Aorta (tissue), 5 donors: ENCODE data around the gene MAEA. TPM values are rescaled to one million over a fixed set of nuclear protein-coding genes. Genes with fewer than 3 reads are reported as not detected.

Source experiments
- ATAC-seq: fragments of 200-7000 bp; cut with Tn5 transposase; one replicate; pipeline ENCODE4 v1.9.1; 2022; ENCODE audit warnings: moderate library complexity; ENCODE audit not compliant: low FRiP score
- DNase-seq, 2 donors: peaks; one replicate each; pipeline ENCODE4 v3.0.0-alpha.2; 2020
- H3K27ac ChIP-seq, 2 donors: one replicate each; pipeline ENCODE4 v1.5.1; 2013; ENCODE audit warnings: low read length in 2 of 2, mild to moderate bottlenecking in 2 of 2, moderate library complexity in 2 of 2, control low read depth in 1 of 2, inconsistent platforms in 1 of 2, low read depth in 1 of 2
- H3K27me3 ChIP-seq, 2 donors: one replicate each; pipeline ENCODE4 v1.6.1; 2013; ENCODE audit warnings: control low read depth in 1 of 2, low read length in 1 of 2, mild to moderate bottlenecking in 1 of 2, moderate library complexity in 1 of 2; ENCODE audit not compliant: insufficient read depth in 2 of 2, control insufficient read depth in 1 of 2
- H3K36me3 ChIP-seq, 2 donors: one replicate each; pipeline ENCODE4 v1.6.1; 2013; ENCODE audit warnings: control low read depth in 1 of 2, low read length in 1 of 2, mild to moderate bottlenecking in 1 of 2; ENCODE audit not compliant: insufficient read depth in 2 of 2, control insufficient read depth in 1 of 2
- H3K4me1 ChIP-seq, 2 donors: one replicate each; pipeline ENCODE4 v1.6.1; 2013; ENCODE audit warnings: low read length in 2 of 2, control low read depth in 1 of 2, mild to moderate bottlenecking in 1 of 2, moderate library complexity in 1 of 2; ENCODE audit not compliant: insufficient read depth in 2 of 2, control insufficient read depth in 1 of 2
- H3K4me3 ChIP-seq, 2 donors: one replicate each; pipeline ENCODE4 v1.5.1; 2013; ENCODE audit warnings: low read length in 2 of 2, control low read depth in 1 of 2, mild to moderate bottlenecking in 1 of 2
- H3K9me3 ChIP-seq: one replicate; pipeline ENCODE4 v1.6.1; 2013; ENCODE audit warnings: mild to moderate bottlenecking, low read length; ENCODE audit not compliant: control insufficient read depth
- WGBS, 2 donors: extraction: QIAGEN DNeasy Blood & Tissue Kit; methylation state at CpG; one replicate each; pipeline ENCODE4 v1.1.7; 2013; 5-methylcytosine and 5-hydroxymethylcytosine counted together
- intact Hi-C, 2 donors: fragments of 100-400 bp; cut with DNase I; formaldehyde crosslinking; loops; one replicate each; pipeline versions ENCODE4 v1.14.2 to v1.15.0; 2022
- polyA plus RNA-seq, 2 donors: library from polyadenylated mRNA; stranded (reverse); fragments of 200-250 nt; gene quantifications; one replicate each; pipeline ENCODE4 v1.2.3, GENCODE V29; 2013
- total RNA-seq, 2 donors: library from RNA; stranded (reverse); fragmentation: NEBNext Ultra II Directional; extraction: Animal tissue kit (Norgen Biotek cat#: 25700); gene quantifications; one replicate each; pipeline ENCODE4 v1.2.1, GENCODE V29; 2021
- donor health status: healthy with polysubstance abuse.
- donor health status: Bipolar disorder and iron deficiency.
- donor health status: DM: no; HTN: no; CAD: no.
- donor health status: DM: no; HTN: no; CAD: no.
- donor health status: DM: yes; HTN: yes; CAD: no.

The MAEA gene
- total and polyA plus RNA-seq, 4 donors: 32.4 to 62.0 (median 55.5) TPM

DNA sequence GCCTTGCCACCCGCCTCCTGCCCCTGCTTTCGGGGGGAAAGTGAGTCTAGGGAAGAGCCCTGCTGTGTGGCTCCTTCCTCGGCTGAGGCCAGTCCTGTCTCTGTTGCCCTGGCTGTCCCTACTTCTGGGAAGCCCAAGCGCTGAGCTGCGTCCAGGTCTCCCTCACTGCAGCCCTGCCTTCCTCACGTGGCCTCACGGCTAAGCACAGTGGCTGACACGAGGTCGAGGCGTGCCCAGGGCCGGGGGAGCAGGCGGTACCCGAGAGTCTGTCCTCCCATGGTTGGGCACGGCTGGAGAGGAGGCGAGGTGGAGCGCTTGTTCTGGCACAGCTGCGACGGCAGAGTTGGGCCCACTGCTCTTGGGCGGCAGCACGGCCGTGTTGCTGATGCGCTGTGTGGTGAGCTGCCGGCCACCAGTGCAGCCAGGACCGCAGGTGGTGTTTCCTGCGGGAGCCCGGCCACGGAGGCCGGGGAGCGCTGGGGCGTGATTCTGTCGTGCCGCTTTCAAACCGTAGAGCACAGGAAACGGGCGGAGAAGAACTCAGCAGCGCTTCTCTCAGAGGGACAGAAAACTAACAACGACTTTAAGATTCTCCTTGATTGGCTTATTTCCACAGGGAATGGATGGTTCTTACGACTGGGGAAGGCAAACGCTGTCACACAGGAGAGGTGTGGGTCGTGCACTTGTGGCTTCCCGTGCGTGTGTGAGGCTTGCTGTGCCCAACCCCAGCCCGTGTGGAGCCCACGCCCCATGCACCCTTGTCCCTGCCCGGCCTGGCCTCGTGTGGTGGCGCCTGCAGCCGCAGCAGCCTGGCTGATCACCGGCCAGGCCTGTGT lies 21.3 kb downstream of the MAEA start:
- Histone ChIP-seq H3K36me3 (peaks cover 0 to 2% of the 10 kb centered on the region in 2 donors), H3K27me3 (no peaks in the 10 kb centered on the region), H3K9me3 (no peaks in the 10 kb centered on the region), H3K4me3 (no peak overlapping the region), H3K27ac (no peak overlapping the region), H3K4me1 (no peaks in the 10 kb centered on the region)
- DNase-seq (peak in 1 of 2 donors; percentile 68), ATAC-seq (no peak)
- intact Hi-C loops: no loop called here
- 87 to 90% methylated on average over 49 of the region's 49 CpGs for WGBS, 2 donors

- 94 to 95% methylated on average over 20 of the region's 20 CpGs for WGBS, 2 donors
- no peaks in the 10 kb centered on the region for H3K4me1 ChIP-seq
- DNase-seq (no peak), ATAC-seq (no peak)
- intact Hi-C loops: no loop called here
- H3K4me3 ChIP-seq: no peak overlapping the region
- no peak overlapping the region for H3K27ac ChIP-seq
- H3K9me3 ChIP-seq: no peaks in the 10 kb centered on the region
- H3K27me3 ChIP-seq: no peaks in the 10 kb centered on the region
- H3K36me3 ChIP-seq: peaks cover 0 to 6% of the 10 kb centered on the region in 2 donors
Measured at GRCh38 chr4:1312821-1313640, 23.3 kb downstream of the MAEA start.

GRCh38 chr4:1315306-1315705 lies 25.6 kb downstream of the MAEA start:
- H3K4me1 ChIP-seq: no peaks in the 10 kb centered on the region
- H3K27ac ChIP-seq: no peak overlapping the region
- no peaks in the 10 kb centered on the region for H3K9me3 ChIP-seq
- H3K4me3 ChIP-seq: no peak overlapping the region
- no peaks in the 10 kb centered on the region for H3K27me3 ChIP-seq
- intact Hi-C loops: no loop called here
- WGBS, 2 donors: 94 to 95% methylated on average over 28 of the region's 28 CpGs
- peaks cover 0 to 7% of the 10 kb centered on the region in 2 donors for H3K36me3 ChIP-seq
- ATAC-seq (no peak), DNase-seq (no peak)

DNA sequence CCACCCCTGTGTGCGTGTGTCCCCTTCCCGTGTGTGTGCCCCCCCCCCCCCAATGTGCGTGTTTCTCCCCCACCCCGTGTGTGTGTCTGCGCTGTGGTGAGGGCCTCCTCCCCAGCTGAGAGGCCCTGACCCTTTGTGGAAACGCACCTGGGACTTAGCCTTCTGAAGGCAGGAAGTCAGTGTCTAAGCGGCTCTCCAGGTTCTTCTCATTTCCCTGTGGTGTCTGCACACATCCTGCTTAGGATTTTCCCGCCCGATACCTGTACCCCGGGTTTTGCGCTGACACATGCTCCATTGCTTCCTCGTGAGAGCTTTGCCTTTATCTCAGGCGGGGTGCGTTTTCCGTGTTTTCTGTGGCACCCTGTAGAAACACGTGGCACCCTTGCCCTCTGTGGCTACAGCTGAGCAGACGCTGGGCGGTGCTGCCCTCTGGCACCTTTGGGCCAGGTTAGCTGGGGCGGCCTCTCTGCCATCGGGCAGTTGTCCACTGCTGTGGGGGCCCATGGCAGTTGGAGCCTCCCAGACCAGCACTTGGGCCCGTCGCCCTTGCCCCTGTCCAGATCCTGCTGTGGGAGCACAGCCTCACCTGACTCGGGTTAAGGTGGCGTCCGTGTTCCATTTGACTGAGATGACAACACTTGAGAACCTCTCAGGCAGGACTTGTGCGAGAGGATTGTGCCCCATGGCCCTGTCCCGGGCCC lies 26.3 kb downstream of the MAEA start:
- intact Hi-C loops: no loop called here
- ATAC-seq (no peak), DNase-seq (no peak)
- no peaks in the 10 kb centered on the region for H3K27me3 ChIP-seq
- no peak overlapping the region for H3K4me3 ChIP-seq
- H3K36me3 ChIP-seq: peaks cover 0 to 7% of the 10 kb centered on the region in 2 donors
- H3K4me1 ChIP-seq: no peaks in the 10 kb centered on the region
- H3K27ac ChIP-seq: no peak overlapping the region
- WGBS, 2 donors: 92% methylated on average over 24 to 27 of the region's 27 CpGs
- H3K9me3 ChIP-seq: no peaks in the 10 kb centered on the region

DNA sequence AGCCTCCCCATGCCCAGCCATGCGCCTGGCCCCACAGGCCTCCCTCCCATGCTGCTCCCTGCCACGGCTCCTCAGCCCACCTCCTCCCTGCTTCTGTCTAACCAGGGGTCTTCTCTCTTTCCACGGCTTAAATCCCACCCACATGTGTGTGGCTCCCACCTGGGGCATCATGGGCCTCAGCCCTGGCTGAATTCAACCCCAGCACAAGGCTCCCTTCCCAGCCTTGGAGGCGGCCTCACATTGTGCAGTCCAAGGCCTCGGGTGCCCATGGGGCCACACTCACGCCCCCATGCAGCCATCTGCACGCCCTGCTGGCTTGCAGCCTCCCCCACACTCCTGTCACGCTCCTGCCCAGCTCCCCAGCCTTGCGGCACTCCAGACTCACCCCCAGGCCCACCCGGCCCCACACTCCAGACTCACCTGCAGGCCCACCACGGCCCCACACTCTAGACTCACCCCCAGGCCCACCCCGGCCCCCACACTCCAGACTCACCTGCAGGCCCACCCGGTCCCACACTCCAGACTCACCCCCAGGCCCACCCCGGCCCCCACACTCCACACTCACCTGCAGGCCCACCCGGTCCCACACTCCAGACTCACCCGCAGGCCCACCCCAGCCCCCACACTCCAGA lies 27.0 kb downstream of the MAEA start:
- no peak overlapping the region for H3K4me3 ChIP-seq
- ATAC-seq (no peak), DNase-seq (no peak)
- peaks cover 0 to 7% of the 10 kb centered on the region in 2 donors for H3K36me3 ChIP-seq
- H3K9me3 ChIP-seq: no peaks in the 10 kb centered on the region
- intact Hi-C loops: no loop called here
- WGBS, 2 donors: 81 to 83% methylated on average over 16 of the region's 16 CpGs
- no peaks in the 10 kb centered on the region for H3K27me3 ChIP-seq
- H3K4me1 ChIP-seq: no peaks in the 10 kb centered on the region
- no peak overlapping the region for H3K27ac ChIP-seq

- DNase-seq (no peak), ATAC-seq (no peak)
- Histone ChIP-seq H3K27me3 (no peaks in the 10 kb centered on the region), H3K4me3 (no peak overlapping the region), H3K4me1 (no peaks in the 10 kb centered on the region), H3K27ac (no peak overlapping the region), H3K36me3 (peaks cover 0 to 7% of the 10 kb centered on the region in 2 donors), H3K9me3 (no peaks in the 10 kb centered on the region)
- 92 to 94% methylated on average over 29 of the region's 29 CpGs for WGBS, 2 donors
- intact Hi-C loops: no loop called here
Measured at GRCh38 chr4:1317177-1318045, 27.7 kb downstream of the MAEA start.

DNA sequence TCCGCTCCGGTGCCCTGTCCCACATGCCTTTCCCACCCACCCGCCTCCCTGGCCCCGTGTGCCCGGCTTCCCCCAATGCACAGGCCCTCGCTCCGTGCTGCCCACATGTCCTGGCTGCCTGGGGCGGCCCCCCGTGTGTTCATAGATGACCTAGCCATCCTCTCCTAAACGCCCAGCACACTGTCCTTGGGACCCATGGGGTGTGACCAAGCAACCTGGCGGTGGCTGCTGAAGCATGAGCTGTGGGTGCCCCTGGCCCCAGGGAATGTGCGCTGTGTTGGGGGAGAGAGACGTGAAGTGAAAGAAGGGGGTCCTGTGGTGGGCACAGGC lies 28.3 kb downstream of the MAEA start:
- H3K9me3 ChIP-seq: no peaks in the 10 kb centered on the region
- peaks cover 0 to 7% of the 10 kb centered on the region in 2 donors for H3K36me3 ChIP-seq
- DNase-seq: no peak
- H3K27ac ChIP-seq: no peak overlapping the region
- 95% methylated on average over 13 of the region's 13 CpGs for WGBS, 2 donors
- intact Hi-C loops: no loop called here
- no peaks in the 10 kb centered on the region for H3K27me3 ChIP-seq
- no peaks in the 10 kb centered on the region for H3K4me1 ChIP-seq
- no peak overlapping the region for H3K4me3 ChIP-seq
- peak; percentile 17 for ATAC-seq
